ENCODE measurements around the gene SYT15. TPM values are rescaled to one million over a fixed set of nuclear protein-coding genes. Genes with fewer than 3 reads are reported as not detected.
"Not testable (repeated sequence)": the region's sequence is repeated elsewhere in the genome, so short reads cannot be mapped to it uniquely, and the experiment has no call there.

The SYT15 gene
- total RNA-seq, 1 donor from 2014 or later = 1.4 TPM

DNA sequence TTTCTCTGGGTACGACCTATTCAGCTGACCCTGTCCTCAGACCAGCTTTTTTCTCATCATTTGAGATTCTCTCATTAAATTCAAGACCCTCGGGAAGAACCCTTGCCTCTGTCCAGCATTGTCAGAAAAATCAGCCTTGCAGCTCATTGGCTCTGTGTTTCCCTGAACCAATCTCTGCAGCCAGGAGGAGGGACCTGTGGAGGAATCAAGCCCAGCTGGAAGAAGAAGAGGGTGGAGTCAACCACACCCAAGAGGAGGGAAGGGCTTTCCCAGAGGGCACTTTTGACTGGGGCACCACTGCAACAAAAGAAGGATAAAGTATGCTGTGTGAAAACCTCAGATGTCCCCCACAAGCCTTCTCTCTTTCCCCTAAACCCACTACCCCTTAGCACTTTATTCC is 8.3 kb upstream of the SYT15 start:
- H3K9me3 Mint-ChIP-seq (ENCODE audit: unreplicated experiment); H3K36me3 Mint-ChIP-seq (ENCODE audit: low read depth, unreplicated experiment); H3K4me3 Mint-ChIP-seq (ENCODE audit: unreplicated experiment); H3K9me3 ChIP-seq (ENCODE audit: insufficient read depth, low read depth, low read length); H3K27me3 ChIP-seq (ENCODE audit: insufficient read depth, low read length); DNase-seq (ENCODE audit: low read depth); H4K20me1 ChIP-seq (ENCODE audit: insufficient read depth, low read length); H3K4me1 Mint-ChIP-seq (ENCODE audit: low read depth, unreplicated experiment); H3K4me2 ChIP-seq (ENCODE audit: low read length); H3K79me2 ChIP-seq (ENCODE audit: insufficient read depth, low read length); H3K27ac Mint-ChIP-seq (ENCODE audit: unreplicated experiment); H3K36me3 ChIP-seq (ENCODE audit: insufficient read depth, low read length); H3K4me1 ChIP-seq (ENCODE audit: insufficient read depth, low read length); H3K27me3 Mint-ChIP-seq (ENCODE audit: low read depth, unreplicated experiment); H3K27ac ChIP-seq (ENCODE audit: low read depth, low read length); FAIRE-seq; H3K4me3 ChIP-seq (ENCODE audit: insufficient read depth, low read depth, low read length); H3K9ac ChIP-seq (ENCODE audit: low read length); H2AFZ ChIP-seq (ENCODE audit: low read depth, low read length): not testable (repeated sequence)

GRCh38 chr10:46572765-46573164 is 6.2 kb upstream of the SYT15 start:
- not testable (repeated sequence) for H3K27me3 ChIP-seq (ENCODE audit: insufficient read depth, low read length); H3K9ac ChIP-seq (ENCODE audit: low read length); H3K4me3 Mint-ChIP-seq (ENCODE audit: unreplicated experiment); H3K79me2 ChIP-seq (ENCODE audit: insufficient read depth, low read length); H4K20me1 ChIP-seq (ENCODE audit: insufficient read depth, low read length); H3K27ac Mint-ChIP-seq (ENCODE audit: unreplicated experiment); H3K4me2 ChIP-seq (ENCODE audit: low read length); H3K36me3 Mint-ChIP-seq (ENCODE audit: low read depth, unreplicated experiment); DNase-seq (ENCODE audit: low read depth); H3K9me3 ChIP-seq (ENCODE audit: insufficient read depth, low read depth, low read length); H2AFZ ChIP-seq (ENCODE audit: low read depth, low read length); FAIRE-seq; H3K4me3 ChIP-seq (ENCODE audit: insufficient read depth, low read depth, low read length); H3K9me3 Mint-ChIP-seq (ENCODE audit: unreplicated experiment); H3K36me3 ChIP-seq (ENCODE audit: insufficient read depth, low read length); H3K27ac ChIP-seq (ENCODE audit: low read depth, low read length); H3K27me3 Mint-ChIP-seq (ENCODE audit: low read depth, unreplicated experiment); H3K4me1 ChIP-seq (ENCODE audit: insufficient read depth, low read length); H3K4me1 Mint-ChIP-seq (ENCODE audit: low read depth, unreplicated experiment)

GRCh38 chr10:46573314-46573713 is 5.6 kb upstream of the SYT15 start:
- not testable (repeated sequence) for H3K4me1 ChIP-seq (ENCODE audit: insufficient read depth, low read length); H3K27me3 Mint-ChIP-seq (ENCODE audit: low read depth, unreplicated experiment); H3K4me1 Mint-ChIP-seq (ENCODE audit: low read depth, unreplicated experiment); H4K20me1 ChIP-seq (ENCODE audit: insufficient read depth, low read length); H3K4me3 ChIP-seq (ENCODE audit: insufficient read depth, low read depth, low read length); H3K4me2 ChIP-seq (ENCODE audit: low read length); H3K27ac Mint-ChIP-seq (ENCODE audit: unreplicated experiment); DNase-seq (ENCODE audit: low read depth); H3K36me3 Mint-ChIP-seq (ENCODE audit: low read depth, unreplicated experiment); H3K9ac ChIP-seq (ENCODE audit: low read length); H3K9me3 Mint-ChIP-seq (ENCODE audit: unreplicated experiment); H3K79me2 ChIP-seq (ENCODE audit: insufficient read depth, low read length); FAIRE-seq; H3K9me3 ChIP-seq (ENCODE audit: insufficient read depth, low read depth, low read length); H3K4me3 Mint-ChIP-seq (ENCODE audit: unreplicated experiment); H3K27me3 ChIP-seq (ENCODE audit: insufficient read depth, low read length); H2AFZ ChIP-seq (ENCODE audit: low read depth, low read length); H3K27ac ChIP-seq (ENCODE audit: low read depth, low read length); H3K36me3 ChIP-seq (ENCODE audit: insufficient read depth, low read length)

GRCh38 chr10:46573884-46574283 is 5.0 kb upstream of the SYT15 start:
- not testable (repeated sequence) for H3K4me1 Mint-ChIP-seq (ENCODE audit: low read depth, unreplicated experiment); H3K9me3 Mint-ChIP-seq (ENCODE audit: unreplicated experiment); H3K9me3 ChIP-seq (ENCODE audit: insufficient read depth, low read depth, low read length); DNase-seq (ENCODE audit: low read depth); H3K4me2 ChIP-seq (ENCODE audit: low read length); H3K36me3 ChIP-seq (ENCODE audit: insufficient read depth, low read length); H3K27ac Mint-ChIP-seq (ENCODE audit: unreplicated experiment); H3K9ac ChIP-seq (ENCODE audit: low read length); H3K27me3 ChIP-seq (ENCODE audit: insufficient read depth, low read length); H4K20me1 ChIP-seq (ENCODE audit: insufficient read depth, low read length); H3K4me3 ChIP-seq (ENCODE audit: insufficient read depth, low read depth, low read length); H3K27ac ChIP-seq (ENCODE audit: low read depth, low read length); H3K79me2 ChIP-seq (ENCODE audit: insufficient read depth, low read length); H3K4me1 ChIP-seq (ENCODE audit: insufficient read depth, low read length); H3K27me3 Mint-ChIP-seq (ENCODE audit: low read depth, unreplicated experiment); H2AFZ ChIP-seq (ENCODE audit: low read depth, low read length); H3K4me3 Mint-ChIP-seq (ENCODE audit: unreplicated experiment); H3K36me3 Mint-ChIP-seq (ENCODE audit: low read depth, unreplicated experiment); FAIRE-seq

DNA sequence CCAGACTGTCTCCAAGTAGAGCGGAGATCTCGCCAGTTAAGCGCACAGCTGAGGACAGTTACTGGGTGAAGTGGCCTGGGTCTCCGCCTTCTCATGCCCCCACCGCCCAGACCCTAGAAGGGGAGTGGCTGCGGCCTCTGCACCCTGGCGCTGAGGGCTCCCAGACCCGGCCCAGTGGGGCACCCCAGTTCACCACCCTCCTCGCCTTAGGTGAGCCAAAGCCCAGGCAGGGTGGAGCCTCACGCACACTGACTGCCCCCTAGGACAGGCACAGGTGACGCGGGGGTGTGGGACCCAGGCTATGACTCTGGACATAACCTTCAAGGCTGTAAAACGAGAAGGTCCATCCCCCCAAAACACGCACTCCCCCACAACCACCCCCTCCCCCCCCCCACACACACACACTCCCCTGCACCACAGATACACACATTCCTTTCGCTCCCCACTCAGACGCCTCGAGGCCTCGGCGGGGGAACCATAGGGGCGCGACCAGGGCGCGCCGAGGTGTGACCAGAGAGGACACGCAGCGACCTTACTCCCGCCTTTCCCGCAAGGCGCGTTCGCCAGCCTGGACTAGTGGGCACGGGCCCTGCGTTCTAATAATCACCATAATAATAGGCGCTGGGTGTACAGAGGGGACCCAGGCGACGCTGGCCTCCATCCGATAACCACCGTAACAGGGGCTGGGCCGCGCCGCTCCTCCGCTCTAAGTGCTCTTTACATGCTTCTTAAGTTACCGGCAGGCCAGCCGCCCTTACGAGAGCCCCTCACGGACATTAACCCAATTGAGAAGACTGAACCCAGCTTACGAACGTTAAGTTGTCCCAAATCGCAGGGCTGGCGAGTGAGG is 1.1 kb upstream of the SYT15 start:
- H3K79me2 ChIP-seq (ENCODE audit: insufficient read depth, low read length); H3K27ac ChIP-seq (ENCODE audit: low read depth, low read length); H3K9me3 Mint-ChIP-seq (ENCODE audit: unreplicated experiment); H3K36me3 ChIP-seq (ENCODE audit: insufficient read depth, low read length); DNase-seq (ENCODE audit: low read depth); H3K9me3 ChIP-seq (ENCODE audit: insufficient read depth, low read depth, low read length); H3K27me3 ChIP-seq (ENCODE audit: insufficient read depth, low read length); H3K4me1 ChIP-seq (ENCODE audit: insufficient read depth, low read length); H3K4me1 Mint-ChIP-seq (ENCODE audit: low read depth, unreplicated experiment); H3K36me3 Mint-ChIP-seq (ENCODE audit: low read depth, unreplicated experiment); H3K27ac Mint-ChIP-seq (ENCODE audit: unreplicated experiment); H3K4me2 ChIP-seq (ENCODE audit: low read length); H2AFZ ChIP-seq (ENCODE audit: low read depth, low read length); H4K20me1 ChIP-seq (ENCODE audit: insufficient read depth, low read length); H3K4me3 ChIP-seq (ENCODE audit: insufficient read depth, low read depth, low read length); H3K9ac ChIP-seq (ENCODE audit: low read length); FAIRE-seq; H3K4me3 Mint-ChIP-seq (ENCODE audit: unreplicated experiment); H3K27me3 Mint-ChIP-seq (ENCODE audit: low read depth, unreplicated experiment): not testable (repeated sequence)

DNA sequence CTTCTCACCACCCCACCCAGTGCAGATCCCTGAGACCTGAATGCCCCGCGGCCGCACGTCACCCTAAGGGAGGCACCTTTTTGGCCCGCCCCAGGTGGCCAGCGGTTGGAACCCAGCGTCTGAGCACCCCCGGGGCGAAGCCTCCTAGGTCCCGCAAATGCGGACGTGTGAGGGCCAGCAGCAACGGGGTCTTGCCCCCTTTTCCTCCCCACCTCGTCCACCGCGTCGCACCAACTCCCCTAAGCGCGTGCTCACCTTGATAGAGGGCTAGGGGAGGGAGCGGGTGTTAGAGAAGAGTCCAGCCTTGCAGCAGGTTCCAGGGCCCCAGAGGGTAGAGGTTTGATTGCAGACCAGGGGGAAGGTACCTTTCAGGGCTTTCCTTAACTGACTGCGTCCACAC is 450 bp downstream of the SYT15 start:
- H3K9me3 ChIP-seq (ENCODE audit: insufficient read depth, low read depth, low read length); H3K27me3 Mint-ChIP-seq (ENCODE audit: low read depth, unreplicated experiment); H3K36me3 Mint-ChIP-seq (ENCODE audit: low read depth, unreplicated experiment); H3K79me2 ChIP-seq (ENCODE audit: insufficient read depth, low read length); H3K4me2 ChIP-seq (ENCODE audit: low read length); H3K4me3 Mint-ChIP-seq (ENCODE audit: unreplicated experiment); H3K9me3 Mint-ChIP-seq (ENCODE audit: unreplicated experiment); H3K9ac ChIP-seq (ENCODE audit: low read length); H2AFZ ChIP-seq (ENCODE audit: low read depth, low read length); DNase-seq (ENCODE audit: low read depth); H3K36me3 ChIP-seq (ENCODE audit: insufficient read depth, low read length); H3K4me3 ChIP-seq (ENCODE audit: insufficient read depth, low read depth, low read length); FAIRE-seq; H3K27ac ChIP-seq (ENCODE audit: low read depth, low read length); H4K20me1 ChIP-seq (ENCODE audit: insufficient read depth, low read length); H3K4me1 ChIP-seq (ENCODE audit: insufficient read depth, low read length); H3K27me3 ChIP-seq (ENCODE audit: insufficient read depth, low read length); H3K27ac Mint-ChIP-seq (ENCODE audit: unreplicated experiment); H3K4me1 Mint-ChIP-seq (ENCODE audit: low read depth, unreplicated experiment): not testable (repeated sequence)

All from astrocyte (in vitro differentiated cells and primary cell).